Measurements from ENCODE around the gene ZNF423. TPM values are rescaled to one million over a fixed set of nuclear protein-coding genes. Genes with fewer than 3 reads are reported as not detected.
A peak's percentile ranks its signal among the peaks of the same experiment; 100 is the strongest.

ZNF423 gene
- polyA plus RNA-seq, 1 of the 3 experiments (the other 2 are of a cell fraction): 1.2 TPM

DNA sequence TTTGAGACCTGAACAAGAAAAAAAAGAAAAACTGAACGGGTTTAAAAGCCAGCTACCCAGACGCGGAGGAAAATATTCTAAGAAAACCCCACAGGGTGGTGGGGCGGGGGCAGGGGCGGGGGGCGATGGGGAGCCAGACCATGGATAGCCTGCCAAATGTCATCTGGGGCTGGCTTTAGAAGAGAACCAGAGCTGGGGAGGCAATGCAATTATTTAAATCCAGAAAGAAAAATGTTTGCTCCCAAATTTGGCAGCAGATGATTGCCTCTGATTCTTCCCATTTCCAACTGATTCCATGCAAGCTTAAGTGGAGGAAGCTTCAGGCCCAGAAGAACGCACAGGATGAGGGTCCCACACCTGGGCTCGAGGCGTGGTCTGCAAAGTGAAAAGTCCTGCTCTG, 34.8 kb downstream of the ZNF423 start:
- Histone ChIP-seq H3K4me1 (ENCODE audit: control insufficient read depth in 1 of 2, insufficient read depth in 2 of 2, low read depth in 1 of 2, low read length in 1 of 2) (peaks cover 4 to 41% of the 10 kb centered on the region in 2 experiments; a peak in 2 of 4 replicates), H3K27ac (ENCODE audit: low read depth in 2 of 2, low read length in 1 of 2) (peak overlapping the region in 1 of 2 experiments; percentile 91; a peak in 2 of 4 replicates), H2AFZ (ENCODE audit: low read depth) (no peak overlapping the region), H3K4me2 (no peak overlapping the region), H3K9me3 (no peaks in the 10 kb centered on the region), H3K79me2 (ENCODE audit: insufficient read depth) (no peaks in the 10 kb centered on the region), H3K27me3 (ENCODE audit: insufficient read depth) (no peaks in the 10 kb centered on the region), H3K4me3 (ENCODE audit: low read depth in 2 of 2, low read length in 1 of 2) (no peak overlapping the region), H3K36me3 (replicated peaks in 1 of 2; ENCODE audit: control insufficient read depth in 1 of 2, insufficient read depth in 2 of 2, low read length in 1 of 2) (no peaks in the 10 kb centered on the region), H4K20me1 (ENCODE audit: insufficient read depth) (no peaks in the 10 kb centered on the region), H3K9me2 (no peaks in the 10 kb centered on the region), H3K9ac (no peak overlapping the region), H3F3A (replicated peaks; ENCODE audit: insufficient read depth) (no peaks in the 10 kb centered on the region)
- ChIA-PET CTCF (interaction anchor here (1.2 to 3.1 kb wide), 5 partner anchors 10 to 101 kb away, joined by 3 to 18 read pairs (median 9); partner anchors contain the start of gene ZNF423), POLR2A (interaction anchor here (1.3 kb wide), 1 partner anchor 9 kb away, joined by 4 read pairs; no protein-coding TSS in a partner anchor)
- WGBS (ENCODE audit: low lambda C conversion rate): 33% methylated on average over 9 of the region's 9 CpGs
- TF ChIP-seq, protein P1, sequence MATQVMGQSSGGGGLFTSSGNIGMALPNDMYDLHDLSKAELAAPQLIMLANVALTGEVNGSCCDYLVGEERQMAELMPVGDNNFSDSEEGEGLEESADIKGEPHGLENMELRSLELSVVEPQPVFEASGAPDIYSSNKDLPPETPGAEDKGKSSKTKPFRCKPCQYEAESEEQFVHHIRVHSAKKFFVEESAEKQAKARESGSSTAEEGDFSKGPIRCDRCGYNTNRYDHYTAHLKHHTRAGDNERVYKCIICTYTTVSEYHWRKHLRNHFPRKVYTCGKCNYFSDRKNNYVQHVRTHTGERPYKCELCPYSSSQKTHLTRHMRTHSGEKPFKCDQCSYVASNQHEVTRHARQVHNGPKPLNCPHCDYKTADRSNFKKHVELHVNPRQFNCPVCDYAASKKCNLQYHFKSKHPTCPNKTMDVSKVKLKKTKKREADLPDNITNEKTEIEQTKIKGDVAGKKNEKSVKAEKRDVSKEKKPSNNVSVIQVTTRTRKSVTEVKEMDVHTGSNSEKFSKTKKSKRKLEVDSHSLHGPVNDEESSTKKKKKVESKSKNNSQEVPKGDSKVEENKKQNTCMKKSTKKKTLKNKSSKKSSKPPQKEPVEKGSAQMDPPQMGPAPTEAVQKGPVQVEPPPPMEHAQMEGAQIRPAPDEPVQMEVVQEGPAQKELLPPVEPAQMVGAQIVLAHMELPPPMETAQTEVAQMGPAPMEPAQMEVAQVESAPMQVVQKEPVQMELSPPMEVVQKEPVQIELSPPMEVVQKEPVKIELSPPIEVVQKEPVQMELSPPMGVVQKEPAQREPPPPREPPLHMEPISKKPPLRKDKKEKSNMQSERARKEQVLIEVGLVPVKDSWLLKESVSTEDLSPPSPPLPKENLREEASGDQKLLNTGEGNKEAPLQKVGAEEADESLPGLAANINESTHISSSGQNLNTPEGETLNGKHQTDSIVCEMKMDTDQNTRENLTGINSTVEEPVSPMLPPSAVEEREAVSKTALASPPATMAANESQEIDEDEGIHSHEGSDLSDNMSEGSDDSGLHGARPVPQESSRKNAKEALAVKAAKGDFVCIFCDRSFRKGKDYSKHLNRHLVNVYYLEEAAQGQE (IDR thresholded peaks at IDR 0.05; ENCODE audit: low read depth, low read length): no peak
- TF ChIP-seq EP300 (IDR thresholded peaks at IDR 0.05; ENCODE audit: borderline replicate concordance in 1 of 2, low read depth in 1 of 2, low read length in 1 of 2) (peak in 1 of 2 experiments; percentile 59; a peak in 1 of 4 replicates), NRF1 (IDR thresholded peaks at IDR 0.05; ENCODE audit: low read depth, low read length) (no peak), NFIC (IDR thresholded peaks at IDR 0.05; ENCODE audit: borderline replicate concordance) (no peak), YY1 (IDR thresholded peaks at IDR 0.05; ENCODE audit: low read depth) (no peak), POLR2AphosphoS5 (IDR thresholded peaks at IDR 0.05; ENCODE audit: low read depth, low read length) (no peak), RCOR1 (IDR thresholded peaks at IDR 0.05; ENCODE audit: low read length) (no peak)
- DNase-seq: peak; percentile 79

DNA sequence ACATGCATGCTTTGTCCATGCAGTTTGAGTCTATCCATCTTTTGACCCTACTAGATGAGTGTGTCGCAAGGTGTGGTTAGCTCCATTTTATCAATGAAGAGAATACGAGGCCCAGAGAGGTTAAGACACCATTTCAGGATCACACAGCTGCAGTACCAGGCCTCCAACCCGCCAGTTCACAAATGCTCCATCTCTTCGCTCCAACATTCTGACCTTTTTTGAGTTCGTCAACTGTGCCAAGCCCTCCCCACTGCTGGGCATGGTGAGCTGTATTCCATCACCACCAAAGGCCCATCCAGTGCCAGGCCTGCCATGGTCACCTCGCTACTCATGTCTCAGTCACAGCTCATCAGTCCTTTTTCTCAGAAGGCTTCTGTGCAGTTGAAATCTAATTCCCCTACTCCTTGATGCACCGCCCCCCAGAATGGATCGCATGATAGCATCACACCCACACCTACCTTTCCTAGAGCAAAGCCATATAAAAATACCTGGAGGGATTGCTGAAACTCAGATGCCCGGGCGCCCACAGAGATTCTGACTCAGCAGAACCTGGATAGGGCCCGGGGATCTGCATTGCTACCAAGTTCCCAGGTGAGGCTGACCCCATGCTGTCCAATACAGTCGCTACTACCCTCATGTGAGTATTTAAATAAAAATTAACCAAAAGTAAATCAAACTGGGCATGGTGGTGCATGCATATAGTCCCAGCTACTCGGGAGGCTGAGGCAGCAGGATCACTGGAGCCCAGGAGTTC, 38.0 kb downstream of the ZNF423 start:
- no peaks in the 10 kb centered on the region for H3K9me3 ChIP-seq
- WGBS (ENCODE audit: low lambda C conversion rate): 60% methylated on average over 13 of the region's 13 CpGs
- H3K9me2 ChIP-seq: no peaks in the 10 kb centered on the region
- no peak overlapping the region for H2AFZ ChIP-seq (ENCODE audit: low read depth)
- peak overlapping the region in 1 of 2 experiments; percentile 62; a peak in 2 of 4 replicates for H3K27ac ChIP-seq (ENCODE audit: low read depth in 2 of 2, low read length in 1 of 2)
- H4K20me1 ChIP-seq (ENCODE audit: insufficient read depth): no peaks in the 10 kb centered on the region
- no peaks in the 10 kb centered on the region for H3K79me2 ChIP-seq (ENCODE audit: insufficient read depth)
- no peaks in the 10 kb centered on the region for H3K36me3 ChIP-seq (replicated peaks in 1 of 2; ENCODE audit: control insufficient read depth in 1 of 2, insufficient read depth in 2 of 2, low read length in 1 of 2)
- H3K27me3 ChIP-seq (ENCODE audit: insufficient read depth): no peaks in the 10 kb centered on the region
- DNase-seq: no peak
- H3K9ac ChIP-seq: no peak overlapping the region
- peaks cover 0 to 38% of the 10 kb centered on the region in 2 experiments; a peak in 2 of 4 replicates for H3K4me1 ChIP-seq (ENCODE audit: control insufficient read depth in 1 of 2, insufficient read depth in 2 of 2, low read depth in 1 of 2, low read length in 1 of 2)
- no peak overlapping the region for H3K4me2 ChIP-seq
- TF ChIP-seq MEF2A (IDR thresholded peaks at IDR 0.05; ENCODE audit: borderline replicate concordance, low read depth): no peak
- TF ChIP-seq, protein P2, sequence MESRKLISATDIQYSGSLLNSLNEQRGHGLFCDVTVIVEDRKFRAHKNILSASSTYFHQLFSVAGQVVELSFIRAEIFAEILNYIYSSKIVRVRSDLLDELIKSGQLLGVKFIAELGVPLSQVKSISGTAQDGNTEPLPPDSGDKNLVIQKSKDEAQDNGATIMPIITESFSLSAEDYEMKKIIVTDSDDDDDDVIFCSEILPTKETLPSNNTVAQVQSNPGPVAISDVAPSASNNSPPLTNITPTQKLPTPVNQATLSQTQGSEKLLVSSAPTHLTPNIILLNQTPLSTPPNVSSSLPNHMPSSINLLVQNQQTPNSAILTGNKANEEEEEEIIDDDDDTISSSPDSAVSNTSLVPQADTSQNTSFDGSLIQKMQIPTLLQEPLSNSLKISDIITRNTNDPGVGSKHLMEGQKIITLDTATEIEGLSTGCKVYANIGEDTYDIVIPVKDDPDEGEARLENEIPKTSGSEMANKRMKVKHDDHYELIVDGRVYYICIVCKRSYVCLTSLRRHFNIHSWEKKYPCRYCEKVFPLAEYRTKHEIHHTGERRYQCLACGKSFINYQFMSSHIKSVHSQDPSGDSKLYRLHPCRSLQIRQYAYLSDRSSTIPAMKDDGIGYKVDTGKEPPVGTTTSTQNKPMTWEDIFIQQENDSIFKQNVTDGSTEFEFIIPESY (IDR thresholded peaks at IDR 0.05; ENCODE audit: borderline replicate concordance, low read depth): no peak
- no peak for TF ChIP-seq JUND (IDR thresholded peaks at IDR 0.05)
- TF ChIP-seq, protein P3, sequence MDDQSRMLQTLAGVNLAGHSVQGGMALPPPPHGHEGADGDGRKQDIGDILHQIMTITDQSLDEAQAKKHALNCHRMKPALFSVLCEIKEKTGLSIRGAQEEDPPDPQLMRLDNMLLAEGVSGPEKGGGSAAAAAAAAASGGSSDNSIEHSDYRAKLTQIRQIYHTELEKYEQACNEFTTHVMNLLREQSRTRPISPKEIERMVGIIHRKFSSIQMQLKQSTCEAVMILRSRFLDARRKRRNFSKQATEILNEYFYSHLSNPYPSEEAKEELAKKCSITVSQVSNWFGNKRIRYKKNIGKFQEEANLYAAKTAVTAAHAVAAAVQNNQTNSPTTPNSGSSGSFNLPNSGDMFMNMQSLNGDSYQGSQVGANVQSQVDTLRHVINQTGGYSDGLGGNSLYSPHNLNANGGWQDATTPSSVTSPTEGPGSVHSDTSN (IDR thresholded peaks at IDR 0.05): no peak
- no peak overlapping the region for H3K4me3 ChIP-seq (ENCODE audit: low read depth in 2 of 2, low read length in 1 of 2)
- POLR2A ChIA-PET: no interaction called here
- CTCF ChIA-PET: interaction anchor here (1.1 to 2.0 kb wide), 2 partner anchors 28 to 40 kb away, joined by 3 to 8 read pairs; no protein-coding TSS in a partner anchor
- H3F3A ChIP-seq (replicated peaks; ENCODE audit: insufficient read depth): no peaks in the 10 kb centered on the region
